ENCODE measurements around the gene TACSTD2.

DNA sequence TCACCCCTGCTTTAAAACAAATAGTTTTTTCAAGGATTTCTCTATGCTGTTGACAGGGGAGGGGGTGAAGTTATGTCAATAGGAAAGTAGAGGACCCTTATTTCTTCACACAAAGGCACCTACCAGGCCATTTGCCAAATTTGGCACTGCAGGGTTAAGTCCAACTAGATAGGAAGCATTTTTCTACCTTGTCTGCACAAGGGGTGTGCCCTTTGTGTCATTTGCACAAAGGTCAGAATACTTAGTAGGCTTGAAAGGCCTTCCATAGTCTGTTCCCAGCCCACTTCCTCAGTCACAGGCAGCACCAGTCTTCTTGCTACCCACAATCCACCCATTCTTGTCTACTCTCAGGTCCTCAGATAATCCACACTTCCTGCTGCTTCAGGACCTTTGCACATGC, 7.0 kb downstream of the TACSTD2 start:
- TF ChIP-seq, protein P1, sequence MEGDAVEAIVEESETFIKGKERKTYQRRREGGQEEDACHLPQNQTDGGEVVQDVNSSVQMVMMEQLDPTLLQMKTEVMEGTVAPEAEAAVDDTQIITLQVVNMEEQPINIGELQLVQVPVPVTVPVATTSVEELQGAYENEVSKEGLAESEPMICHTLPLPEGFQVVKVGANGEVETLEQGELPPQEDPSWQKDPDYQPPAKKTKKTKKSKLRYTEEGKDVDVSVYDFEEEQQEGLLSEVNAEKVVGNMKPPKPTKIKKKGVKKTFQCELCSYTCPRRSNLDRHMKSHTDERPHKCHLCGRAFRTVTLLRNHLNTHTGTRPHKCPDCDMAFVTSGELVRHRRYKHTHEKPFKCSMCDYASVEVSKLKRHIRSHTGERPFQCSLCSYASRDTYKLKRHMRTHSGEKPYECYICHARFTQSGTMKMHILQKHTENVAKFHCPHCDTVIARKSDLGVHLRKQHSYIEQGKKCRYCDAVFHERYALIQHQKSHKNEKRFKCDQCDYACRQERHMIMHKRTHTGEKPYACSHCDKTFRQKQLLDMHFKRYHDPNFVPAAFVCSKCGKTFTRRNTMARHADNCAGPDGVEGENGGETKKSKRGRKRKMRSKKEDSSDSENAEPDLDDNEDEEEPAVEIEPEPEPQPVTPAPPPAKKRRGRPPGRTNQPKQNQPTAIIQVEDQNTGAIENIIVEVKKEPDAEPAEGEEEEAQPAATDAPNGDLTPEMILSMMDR (IDR thresholded peaks at IDR 0.05): no peak; the same call in 1 of the 2 replicates
- TF ChIP-seq SIN3A (IDR thresholded peaks at IDR 0.05; ENCODE audit: borderline replicate concordance, insufficient read depth, low read depth, low read length) (no peak), POLR2AphosphoS5 (IDR thresholded peaks at IDR 0.05; ENCODE audit: low read depth, low read length) (no peak), TCF7L2 (IDR thresholded peaks at IDR 0.05; ENCODE audit: low read depth, low read length) (no peak)
- TF ChIP-seq, protein P2, sequence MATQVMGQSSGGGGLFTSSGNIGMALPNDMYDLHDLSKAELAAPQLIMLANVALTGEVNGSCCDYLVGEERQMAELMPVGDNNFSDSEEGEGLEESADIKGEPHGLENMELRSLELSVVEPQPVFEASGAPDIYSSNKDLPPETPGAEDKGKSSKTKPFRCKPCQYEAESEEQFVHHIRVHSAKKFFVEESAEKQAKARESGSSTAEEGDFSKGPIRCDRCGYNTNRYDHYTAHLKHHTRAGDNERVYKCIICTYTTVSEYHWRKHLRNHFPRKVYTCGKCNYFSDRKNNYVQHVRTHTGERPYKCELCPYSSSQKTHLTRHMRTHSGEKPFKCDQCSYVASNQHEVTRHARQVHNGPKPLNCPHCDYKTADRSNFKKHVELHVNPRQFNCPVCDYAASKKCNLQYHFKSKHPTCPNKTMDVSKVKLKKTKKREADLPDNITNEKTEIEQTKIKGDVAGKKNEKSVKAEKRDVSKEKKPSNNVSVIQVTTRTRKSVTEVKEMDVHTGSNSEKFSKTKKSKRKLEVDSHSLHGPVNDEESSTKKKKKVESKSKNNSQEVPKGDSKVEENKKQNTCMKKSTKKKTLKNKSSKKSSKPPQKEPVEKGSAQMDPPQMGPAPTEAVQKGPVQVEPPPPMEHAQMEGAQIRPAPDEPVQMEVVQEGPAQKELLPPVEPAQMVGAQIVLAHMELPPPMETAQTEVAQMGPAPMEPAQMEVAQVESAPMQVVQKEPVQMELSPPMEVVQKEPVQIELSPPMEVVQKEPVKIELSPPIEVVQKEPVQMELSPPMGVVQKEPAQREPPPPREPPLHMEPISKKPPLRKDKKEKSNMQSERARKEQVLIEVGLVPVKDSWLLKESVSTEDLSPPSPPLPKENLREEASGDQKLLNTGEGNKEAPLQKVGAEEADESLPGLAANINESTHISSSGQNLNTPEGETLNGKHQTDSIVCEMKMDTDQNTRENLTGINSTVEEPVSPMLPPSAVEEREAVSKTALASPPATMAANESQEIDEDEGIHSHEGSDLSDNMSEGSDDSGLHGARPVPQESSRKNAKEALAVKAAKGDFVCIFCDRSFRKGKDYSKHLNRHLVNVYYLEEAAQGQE (IDR thresholded peaks at IDR 0.05; ENCODE audit: insufficient read depth in 1 of 2, low read depth in 2 of 2, low read length in 1 of 2): no peak

Data from Panc1 (cell line).